Astrocyte (in vitro differentiated cells and primary cell): Measurements from ENCODE around the gene BTF3. TPM values are rescaled to one million over a fixed set of nuclear protein-coding genes. Genes with fewer than 3 reads are reported as not detected.

Source experiments
- DNase-seq: peaks from one replicate; pipeline ENCODE4 v3.0.0-alpha.2; 2010; ENCODE audit warnings: low read depth
- FAIRE-seq: peaks from 2 replicates; lab custom pipeline; 2011; peaks lifted over from hg19 to GRCh38; lab: Jason Lieb, UNC
- H2AFZ ChIP-seq: 2 replicates; pipeline ENCODE4 v1.6.0; 2012; ENCODE audit warnings: low read depth, low read length, inconsistent platforms
- H3K27ac ChIP-seq: 2 replicates; pipeline ENCODE4 v1.5.1; 2011; ENCODE audit warnings: low read depth, low read length, inconsistent platforms
- H3K27me3 ChIP-seq: 2 replicates; pipeline ENCODE4 v1.6.0; 2011; ENCODE audit warnings: low read length, inconsistent platforms; ENCODE audit not compliant: insufficient read depth
- H3K36me3 ChIP-seq: 2 replicates; pipeline ENCODE4 v1.5.1; 2011; ENCODE audit warnings: low read length, inconsistent platforms; ENCODE audit not compliant: insufficient read depth
- H3K4me1 ChIP-seq: 2 replicates; pipeline ENCODE4 v1.5.1; 2011; ENCODE audit warnings: low read length, inconsistent platforms; ENCODE audit not compliant: insufficient read depth
- H3K4me2 ChIP-seq: 2 replicates; pipeline ENCODE4 v1.6.0; 2012; ENCODE audit warnings: low read length, inconsistent platforms
- H3K4me3 ChIP-seq: 2 replicates; pipeline ENCODE4 v1.5.1; 2011; ENCODE audit warnings: low read depth, mild to moderate bottlenecking, low read length, inconsistent platforms; ENCODE audit not compliant: insufficient read depth
- H3K79me2 ChIP-seq: 2 replicates; pipeline ENCODE4 v1.6.0; 2012; ENCODE audit warnings: mild to moderate bottlenecking, low read length, inconsistent platforms; ENCODE audit not compliant: insufficient read depth
- H3K9ac ChIP-seq: 2 replicates; pipeline ENCODE4 v1.6.0; 2012; ENCODE audit warnings: mild to moderate bottlenecking, low read length, inconsistent platforms
- H3K9me3 ChIP-seq: 2 replicates; pipeline ENCODE4 v1.5.1; 2012; ENCODE audit warnings: low read depth, mild to moderate bottlenecking, low read length, inconsistent platforms; ENCODE audit not compliant: insufficient read depth
- H4K20me1 ChIP-seq: 2 replicates; pipeline ENCODE4 v1.6.0; 2012; ENCODE audit warnings: low read length, inconsistent platforms; ENCODE audit not compliant: insufficient read depth
- H3K27ac Mint-ChIP-seq: one replicate; pipeline ENCODE4 v1.8.0; 2021; ENCODE audit warnings: mild to moderate bottlenecking, mixed read lengths; ENCODE audit not compliant: unreplicated experiment
- H3K27me3 Mint-ChIP-seq: one replicate; pipeline ENCODE4 v1.8.0; 2021; ENCODE audit warnings: low read depth, mixed read lengths; ENCODE audit not compliant: unreplicated experiment
- H3K36me3 Mint-ChIP-seq: one replicate; pipeline ENCODE4 v1.8.0; 2021; ENCODE audit warnings: low read depth, mixed read lengths; ENCODE audit not compliant: unreplicated experiment
- H3K4me1 Mint-ChIP-seq: one replicate; pipeline ENCODE4 v1.8.0; 2021; ENCODE audit warnings: low read depth, mixed read lengths; ENCODE audit not compliant: unreplicated experiment
- H3K4me3 Mint-ChIP-seq: one replicate; pipeline ENCODE4 v1.8.0; 2021; ENCODE audit warnings: mild to moderate bottlenecking, moderate library complexity, mixed read lengths; ENCODE audit not compliant: unreplicated experiment
- H3K9me3 Mint-ChIP-seq: one replicate; pipeline ENCODE4 v1.8.0; 2021; ENCODE audit warnings: mild to moderate bottlenecking, mixed read lengths; ENCODE audit not compliant: unreplicated experiment
- EZH2 ChIP-seq: IDR thresholded peaks from 2 replicates; pipeline ENCODE4 v1.6.1; 2012; ENCODE audit warnings: mild to moderate bottlenecking, low read length, inconsistent platforms; ENCODE audit not compliant: insufficient read depth
- total RNA-seq: library from RNA; stranded (reverse); gene quantifications from 2 replicates; pipeline ENCODE4 v1.2.1, GENCODE V29; 2021
- TF ChIP-seq, protein P1 (sequence below): IDR thresholded peaks from 2 replicates; pipeline ENCODE4 v1.5.1; 2011; ENCODE audit warnings: low read depth, mild to moderate bottlenecking, inconsistent platforms, low read length, moderate library complexity; ENCODE audit not compliant: insufficient read depth

BTF3 gene
- total RNA-seq, 1 donor from 2014 or later: 524 TPM

DNA sequence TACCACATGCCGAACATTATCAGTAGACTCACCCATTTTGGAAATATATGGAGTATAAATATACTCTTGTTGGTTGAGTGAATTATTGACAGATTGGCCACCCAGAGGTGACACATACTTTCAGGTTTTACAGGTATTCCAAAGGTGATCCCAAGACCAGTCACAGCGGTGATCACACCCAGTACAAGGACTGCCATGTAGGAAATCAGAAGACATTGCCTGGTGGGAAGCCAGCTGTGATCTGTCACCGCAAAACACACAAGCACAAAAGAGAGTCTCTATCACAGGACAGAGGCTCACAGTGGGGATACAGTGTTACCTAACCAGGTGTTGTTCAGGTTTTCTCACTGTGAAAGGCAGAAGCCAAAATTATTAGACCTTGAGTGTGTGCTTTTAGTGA is 15.8 kb downstream of the BTF3 start:
- H3K4me1 Mint-ChIP-seq: no peaks in the 10 kb centered on the region
- Histone ChIP-seq H4K20me1 (no peaks in the 10 kb centered on the region), H3K36me3 (no peaks in the 10 kb centered on the region), H3K4me3 (no peak overlapping the region), H3K4me2 (no peak overlapping the region), H3K9me3 (no peaks in the 10 kb centered on the region), H3K79me2 (no peaks in the 10 kb centered on the region), H3K4me1 (no peaks in the 10 kb centered on the region), H3K27me3 (no peaks in the 10 kb centered on the region), H3K27ac (no peak overlapping the region), H2AFZ (no peak overlapping the region), H3K9ac (no peak overlapping the region)
- H3K36me3 Mint-ChIP-seq: peaks cover 5% of the 10 kb centered on the region
- no peak for DNase-seq
- no peaks in the 10 kb centered on the region for H3K27me3 Mint-ChIP-seq
- TF ChIP-seq EZH2: no peak
- no peak for FAIRE-seq
- H3K27ac Mint-ChIP-seq: no peak overlapping the region
- H3K9me3 Mint-ChIP-seq: no peaks in the 10 kb centered on the region
- H3K4me3 Mint-ChIP-seq: no peak overlapping the region

DNA sequence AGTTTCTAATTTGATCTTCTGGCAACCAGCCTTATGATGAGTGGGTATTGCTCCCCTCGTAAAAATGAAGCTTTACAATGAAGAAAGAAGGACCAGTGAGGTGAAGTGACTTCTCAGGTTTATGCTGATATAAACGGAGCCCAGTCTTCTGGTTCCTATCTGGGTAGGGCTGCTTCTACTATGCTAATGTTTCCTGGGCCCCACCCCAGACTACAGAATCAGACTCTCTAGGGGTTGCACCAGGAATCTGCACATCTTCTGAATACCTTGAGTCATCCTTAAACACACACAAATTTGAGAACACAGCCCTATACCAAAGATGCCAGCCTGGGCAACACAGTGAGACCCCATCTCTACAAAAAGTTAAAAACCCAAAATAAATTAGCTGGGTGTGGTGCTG is 16.2 kb downstream of the BTF3 start:
- Histone ChIP-seq H2AFZ (no peak overlapping the region), H3K9me3 (no peaks in the 10 kb centered on the region), H3K4me3 (no peak overlapping the region), H3K9ac (no peak overlapping the region), H3K4me1 (no peaks in the 10 kb centered on the region), H3K4me2 (no peak overlapping the region), H3K79me2 (no peaks in the 10 kb centered on the region), H3K27ac (no peak overlapping the region), H3K36me3 (no peaks in the 10 kb centered on the region), H3K27me3 (no peaks in the 10 kb centered on the region), H4K20me1 (no peaks in the 10 kb centered on the region)
- FAIRE-seq: no peak
- Mint-ChIP-seq H3K4me1 (no peaks in the 10 kb centered on the region), H3K4me3 (no peak overlapping the region), H3K9me3 (no peaks in the 10 kb centered on the region), H3K36me3 (peaks cover 3% of the 10 kb centered on the region), H3K27ac (no peak overlapping the region), H3K27me3 (no peaks in the 10 kb centered on the region)
- no peak for TF ChIP-seq EZH2
- DNase-seq: no peak

DNA sequence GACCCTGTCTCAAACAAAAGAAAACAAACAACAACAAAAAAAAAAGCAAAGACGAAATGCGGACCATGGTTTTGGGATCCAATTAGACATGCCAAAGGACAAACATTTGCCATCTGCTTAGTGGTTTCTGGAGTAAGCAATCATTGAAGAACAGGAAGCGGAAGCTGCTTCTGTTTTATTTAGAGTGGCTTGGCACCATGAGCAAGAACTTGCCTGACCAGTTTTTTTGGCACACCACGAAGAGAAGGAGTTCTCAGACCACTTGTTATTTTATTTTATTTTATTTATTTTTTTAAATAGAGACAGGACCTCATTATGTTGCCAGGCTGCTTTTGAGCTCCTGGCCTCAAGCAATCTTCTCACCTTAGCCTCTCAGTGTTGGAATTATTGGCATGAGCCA is 17.0 kb downstream of the BTF3 start:
- no peak overlapping the region for H3K4me3 ChIP-seq
- no peaks in the 10 kb centered on the region for H3K4me1 Mint-ChIP-seq
- no peaks in the 10 kb centered on the region for H3K36me3 ChIP-seq
- H4K20me1 ChIP-seq: no peaks in the 10 kb centered on the region
- H3K27me3 Mint-ChIP-seq: no peaks in the 10 kb centered on the region
- no peaks in the 10 kb centered on the region for H3K79me2 ChIP-seq
- DNase-seq (no peak), FAIRE-seq (no peak)
- H3K4me2 ChIP-seq: no peak overlapping the region
- H3K27me3 ChIP-seq: no peaks in the 10 kb centered on the region
- H3K27ac ChIP-seq: no peak overlapping the region
- no peaks in the 10 kb centered on the region for H3K9me3 ChIP-seq
- no peaks in the 10 kb centered on the region for H3K4me1 ChIP-seq
- H2AFZ ChIP-seq: no peak overlapping the region
- no peak for TF ChIP-seq EZH2
- TF ChIP-seq, protein P1, sequence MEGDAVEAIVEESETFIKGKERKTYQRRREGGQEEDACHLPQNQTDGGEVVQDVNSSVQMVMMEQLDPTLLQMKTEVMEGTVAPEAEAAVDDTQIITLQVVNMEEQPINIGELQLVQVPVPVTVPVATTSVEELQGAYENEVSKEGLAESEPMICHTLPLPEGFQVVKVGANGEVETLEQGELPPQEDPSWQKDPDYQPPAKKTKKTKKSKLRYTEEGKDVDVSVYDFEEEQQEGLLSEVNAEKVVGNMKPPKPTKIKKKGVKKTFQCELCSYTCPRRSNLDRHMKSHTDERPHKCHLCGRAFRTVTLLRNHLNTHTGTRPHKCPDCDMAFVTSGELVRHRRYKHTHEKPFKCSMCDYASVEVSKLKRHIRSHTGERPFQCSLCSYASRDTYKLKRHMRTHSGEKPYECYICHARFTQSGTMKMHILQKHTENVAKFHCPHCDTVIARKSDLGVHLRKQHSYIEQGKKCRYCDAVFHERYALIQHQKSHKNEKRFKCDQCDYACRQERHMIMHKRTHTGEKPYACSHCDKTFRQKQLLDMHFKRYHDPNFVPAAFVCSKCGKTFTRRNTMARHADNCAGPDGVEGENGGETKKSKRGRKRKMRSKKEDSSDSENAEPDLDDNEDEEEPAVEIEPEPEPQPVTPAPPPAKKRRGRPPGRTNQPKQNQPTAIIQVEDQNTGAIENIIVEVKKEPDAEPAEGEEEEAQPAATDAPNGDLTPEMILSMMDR: no peak
- H3K27ac Mint-ChIP-seq: no peak overlapping the region
- H3K9ac ChIP-seq: no peak overlapping the region
- peaks cover 3% of the 10 kb centered on the region for H3K36me3 Mint-ChIP-seq
- H3K4me3 Mint-ChIP-seq: no peak overlapping the region
- no peaks in the 10 kb centered on the region for H3K9me3 Mint-ChIP-seq
